Neuronal stem cell (in vitro differentiated cells): Measurements from ENCODE around the gene CCL4L2. TPM values are rescaled to one million over a fixed set of nuclear protein-coding genes. Genes with fewer than 3 reads are reported as not detected.
A peak's percentile ranks its signal among the peaks of the same experiment; 100 is the strongest.
"Not testable (repeated sequence)": the region's sequence is repeated elsewhere in the genome, so short reads cannot be mapped to it uniquely, and the experiment has no call there.

ENCODE experiments used
- DNase-seq: peaks from one replicate; pipeline ENCODE4 v3.0.0-alpha.2; 2013; ENCODE audit warnings: low spot score
- H2AFZ ChIP-seq: one replicate; pipeline ENCODE4 v1.6.1; 2013; ENCODE audit warnings: mild to moderate bottlenecking, low read length, inconsistent platforms
- H2AK5ac ChIP-seq: 2 replicates; pipeline ENCODE4 v1.6.1; 2013; ENCODE audit warnings: low read depth, mild to moderate bottlenecking, inconsistent platforms, low read length, moderate library complexity, mixed read lengths
- H2BK120ac ChIP-seq: 2 replicates; pipeline ENCODE4 v1.6.1; 2013; ENCODE audit warnings: low read depth, mild to moderate bottlenecking, inconsistent platforms, low read length, moderate library complexity, mixed read lengths
- H2BK12ac ChIP-seq: one replicate; pipeline ENCODE4 v1.6.1; 2013; ENCODE audit warnings: low read length, inconsistent platforms
- H2BK15ac ChIP-seq: 2 replicates; pipeline ENCODE4 v1.6.1; 2013; ENCODE audit warnings: mild to moderate bottlenecking, low read length, inconsistent platforms, mixed read lengths
- H2BK5ac ChIP-seq: one replicate; pipeline ENCODE4 v1.6.1; 2013; ENCODE audit warnings: inconsistent platforms, mild to moderate bottlenecking, low read length, moderate library complexity
- H3K14ac ChIP-seq: one replicate; pipeline ENCODE4 v1.6.1; 2013; ENCODE audit warnings: low read length, inconsistent platforms
- H3K18ac ChIP-seq: 2 replicates; pipeline ENCODE4 v1.6.1; 2013; ENCODE audit warnings: low read length, inconsistent platforms
- H3K23ac ChIP-seq: 2 replicates; pipeline ENCODE4 v1.6.1; 2013; ENCODE audit warnings: low read depth, mild to moderate bottlenecking, mixed read lengths, low read length, inconsistent platforms; ENCODE audit not compliant: poor library complexity
- H3K27ac ChIP-seq: replicated peaks from 3 replicates; pipeline ENCODE4 v1.5.1; 2013; ENCODE audit warnings: low read length, inconsistent platforms
- H3K27me3 ChIP-seq, 3 experiments: 2 replicates each; pipeline ENCODE4 v1.6.1; 2013; ENCODE audit warnings: low read length in 3 of 3, mild to moderate bottlenecking in 2 of 3, inconsistent platforms in 1 of 3, low read depth in 1 of 3, mixed read lengths in 1 of 3, moderate library complexity in 1 of 3; ENCODE audit not compliant: control insufficient read depth in 3 of 3, insufficient read depth in 3 of 3
- H3K36me3 ChIP-seq, 2 donors: replicated peaks in 1 of 2; 2 replicates each; pipeline ENCODE4 v1.6.1; 2013; ENCODE audit warnings: low read length in 2 of 2; ENCODE audit not compliant: control insufficient read depth in 2 of 2, insufficient read depth in 2 of 2
- H3K4ac ChIP-seq: 2 replicates; pipeline ENCODE4 v1.6.1; 2013; ENCODE audit warnings: inconsistent platforms, mild to moderate bottlenecking, low read length, moderate library complexity
- H3K4me1 ChIP-seq, 2 donors: 1 replicate in 1 of 2; 2 replicates in 1 of 2; pipeline ENCODE4 v1.6.1; 2013; ENCODE audit warnings: low read length in 2 of 2, low read depth in 1 of 2; ENCODE audit not compliant: control insufficient read depth in 2 of 2, insufficient read depth in 1 of 2
- H3K4me2 ChIP-seq: one replicate; pipeline ENCODE4 v1.6.1; 2013; ENCODE audit warnings: mild to moderate bottlenecking, low read length, inconsistent platforms; ENCODE audit not compliant: insufficient read depth, poor library complexity, severe bottlenecking
- H3K4me3 ChIP-seq, 2 donors: 2 replicates each; pipeline ENCODE4 v1.5.1; 2013; ENCODE audit warnings: low read length in 2 of 2, mild to moderate bottlenecking in 2 of 2, inconsistent platforms in 1 of 2, moderate library complexity in 1 of 2
- H3K79me1 ChIP-seq: one replicate; pipeline ENCODE4 v1.6.1; 2013; ENCODE audit warnings: low read depth, mild to moderate bottlenecking, inconsistent platforms, low read length, moderate library complexity
- H3K9ac ChIP-seq: one replicate; pipeline ENCODE4 v1.6.1; 2013; ENCODE audit warnings: mild to moderate bottlenecking, low read depth, low read length, inconsistent platforms; ENCODE audit not compliant: poor library complexity
- H3K9me3 ChIP-seq, 2 donors: replicated peaks in 1 of 2; 2 replicates each; pipeline versions ENCODE3 to v1.6.1; 2013; ENCODE audit warnings: low read length in 2 of 2, mild to moderate bottlenecking in 2 of 2, inconsistent platforms in 1 of 2, low read depth in 1 of 2, mixed read lengths in 1 of 2, moderate library complexity in 1 of 2; ENCODE audit not compliant: control insufficient read depth in 2 of 2, insufficient read depth in 1 of 2
- H4K8ac ChIP-seq: one replicate; pipeline ENCODE4 v1.6.1; 2013; ENCODE audit warnings: low read depth, mild to moderate bottlenecking, inconsistent platforms, low read length, moderate library complexity
- H4K91ac ChIP-seq: one replicate; pipeline ENCODE4 v1.6.1; 2013; ENCODE audit warnings: low read length, low read depth, mild to moderate bottlenecking, inconsistent platforms; ENCODE audit not compliant: poor library complexity
- WGBS, 2 donors: extraction: QIAGEN DNeasy Blood & Tissue Kit; methylation state at CpG; one replicate each; pipeline ENCODE4 v1.1.7; 2013; ENCODE audit warnings: missing lambda C conversion rate in 2 of 2, mixed read lengths in 1 of 2; ENCODE audit not compliant: insufficient read length in 2 of 2, insufficient replicate concordance in 1 of 2; ENCODE audit errors: extremely low coverage in 2 of 2; 5-methylcytosine and 5-hydroxymethylcytosine counted together
- polyA plus RNA-seq, 2 experiments: library from polyadenylated mRNA; stranded (reverse); fragments of 200-250 nt; gene quantifications; one replicate each; pipeline ENCODE4 v1.2.3, GENCODE V29; 2013

CCL4L2 gene
- polyA plus RNA-seq (2013, experiment 1 of 2): 0.13 TPM
- not detected for polyA plus RNA-seq (2013, experiment 2 of 2)

GRCh38 chr17:36210439-36211211 is at the start of gene CCL4L2:
Gene CCL4L2, plus strand, starts transcription at chr17:36211063.
- H2BK5ac ChIP-seq, H3K27me3 ChIP-seq, H3K79me1 ChIP-seq, H3K4me3 ChIP-seq, H4K8ac ChIP-seq, H3K4ac ChIP-seq, H3K36me3 ChIP-seq, DNase-seq, H3K4me2 ChIP-seq, H3K4me1 ChIP-seq, H2BK120ac ChIP-seq, H3K27ac ChIP-seq, H2AK5ac ChIP-seq, H3K23ac ChIP-seq, H3K14ac ChIP-seq, H3K9ac ChIP-seq, H3K9me3 ChIP-seq, H3K18ac ChIP-seq, H2BK12ac ChIP-seq, H2BK15ac ChIP-seq, H4K91ac ChIP-seq: not testable (repeated sequence)
- H2AFZ ChIP-seq: peak within 1 kb of the TSS; percentile 38
- no CpG with 5 or more reads among the region's 7 CpGs for WGBS, 2 donors

GRCh38 chr17:36168836-36169235 is 42.0 kb upstream of the CCL4L2 start:
- DNase-seq, H3K36me3 ChIP-seq, H3K27me3 ChIP-seq, H2BK5ac ChIP-seq, H3K18ac ChIP-seq, H3K9me3 ChIP-seq, H3K27ac ChIP-seq, H2BK120ac ChIP-seq, H4K91ac ChIP-seq, H3K9ac ChIP-seq, H3K79me1 ChIP-seq, H2AFZ ChIP-seq, H2AK5ac ChIP-seq, H4K8ac ChIP-seq, H3K23ac ChIP-seq, H3K4me3 ChIP-seq, H3K4me2 ChIP-seq, H2BK15ac ChIP-seq, H3K4me1 ChIP-seq, H2BK12ac ChIP-seq, H3K14ac ChIP-seq, H3K4ac ChIP-seq: not testable (repeated sequence)
- WGBS, 2 donors: no CpG with 5 or more reads among the region's 8 CpGs

DNA sequence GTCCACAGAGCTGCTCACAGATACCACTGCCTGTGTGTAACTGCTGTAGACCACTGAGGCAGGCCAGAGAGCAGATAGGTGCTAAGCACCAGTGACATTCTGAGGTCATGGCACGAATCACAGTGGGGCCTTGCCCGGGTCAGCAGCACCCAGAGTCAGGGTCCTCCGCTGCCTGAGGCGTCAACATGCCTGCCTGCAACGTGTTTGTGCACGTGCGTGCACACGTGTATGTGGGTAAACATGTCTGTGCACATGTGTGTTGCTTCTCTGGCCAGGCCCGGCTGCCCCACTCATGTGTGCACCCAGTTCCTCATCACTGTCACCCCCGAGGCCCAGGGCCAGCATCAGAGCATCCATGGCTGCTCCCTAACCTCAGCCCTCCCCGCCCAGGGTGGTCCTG is 34.3 kb upstream of the CCL4L2 start, which contains the start of gene TBC1D3B:
TBC1D3B (minus strand) TSS at position 101 of the 400 bp plus-strand sequence. CDS start 1,586 bp downstream, outside the sequence.
- H2BK12ac ChIP-seq, H2AK5ac ChIP-seq, H4K91ac ChIP-seq, H3K4ac ChIP-seq, H3K9me3 ChIP-seq, H2BK5ac ChIP-seq, H4K8ac ChIP-seq, H3K4me3 ChIP-seq, H3K23ac ChIP-seq, H3K27me3 ChIP-seq, H2BK120ac ChIP-seq, H3K9ac ChIP-seq, H3K36me3 ChIP-seq, H2BK15ac ChIP-seq, H3K14ac ChIP-seq, DNase-seq, H3K79me1 ChIP-seq, H2AFZ ChIP-seq, H3K4me1 ChIP-seq, H3K18ac ChIP-seq, H3K27ac ChIP-seq, H3K4me2 ChIP-seq: not testable (repeated sequence)
- whole genome bisulfite sequencing, 2 donors: no CpG with 5 or more reads among the region's 11 CpGs

GRCh38 chr17:36181446-36182175 is 29.3 kb upstream of the CCL4L2 start:
- not testable (repeated sequence) for H3K14ac ChIP-seq, H3K27ac ChIP-seq, DNase-seq, H3K9me3 ChIP-seq, H2BK120ac ChIP-seq, H2BK5ac ChIP-seq, H3K4me1 ChIP-seq, H3K79me1 ChIP-seq, H2BK12ac ChIP-seq, H2BK15ac ChIP-seq, H2AFZ ChIP-seq, H3K18ac ChIP-seq, H2AK5ac ChIP-seq, H3K36me3 ChIP-seq, H4K8ac ChIP-seq, H3K4ac ChIP-seq, H4K91ac ChIP-seq, H3K23ac ChIP-seq, H3K4me2 ChIP-seq, H3K9ac ChIP-seq
- WGBS, 2 donors: no CpG with 5 or more reads among the region's 6 CpGs
- Histone ChIP-seq H3K27me3 (peaks cover 0 to 49% (median 14%) of the 10 kb centered on the region in 3 experiments), H3K4me3 (peak overlapping the region in 1 of 2 donors; percentile 9)
